ENCODE results near the gene GRIK4.

GRIK4 gene

GRCh38 chr11:120904116-120904515 lies 392.6 kb downstream of the GRIK4 start:
- DNase-seq, result no peak

GRCh38 chr11:120906766-120907165 lies 395.2 kb downstream of the GRIK4 start:
- no peak for DNase-seq

GRCh38 chr11:120907971-120908370 lies 396.4 kb downstream of the GRIK4 start:
- no peak for DNase-seq

GRCh38 chr11:120908461-120909181 lies 397.1 kb downstream of the GRIK4 start:
- no peak for DNase-seq

- DNase-seq, result no peak
These were observed 398.3 kb downstream of the GRIK4 start for GRCh38 chr11:120909676-120910416.

- DNase-seq, result no peak
These were observed 400.4 kb downstream of the GRIK4 start for GRCh38 chr11:120911943-120912342.

- peak; percentile 43 for DNase-seq
These were observed 401.0 kb downstream of the GRIK4 start for GRCh38 chr11:120912504-120912903.

- DNase-seq, result no peak
These were observed 401.4 kb downstream of the GRIK4 start for GRCh38 chr11:120912915-120913314.

- no peak for DNase-seq
These were observed 402.5 kb downstream of the GRIK4 start for GRCh38 chr11:120914021-120914420.

GRCh38 chr11:120914601-120915000 lies 403.1 kb downstream of the GRIK4 start:
- DNase-seq, result no peak

- no peak for DNase-seq
These were observed 406.2 kb downstream of the GRIK4 start for GRCh38 chr11:120917559-120918239.

- DNase-seq, result no peak
These were observed 406.7 kb downstream of the GRIK4 start for GRCh38 chr11:120918257-120918656.

- DNase-seq, result no peak
These were observed 407.5 kb downstream of the GRIK4 start for GRCh38 chr11:120919045-120919444.

GRCh38 chr11:120919566-120919965 lies 408.0 kb downstream of the GRIK4 start:
- no peak for DNase-seq

- no peak for DNase-seq
These were observed 412.4 kb downstream of the GRIK4 start for GRCh38 chr11:120923866-120924508.

- DNase-seq, result no peak
These were observed 414.4 kb downstream of the GRIK4 start for GRCh38 chr11:120925944-120926343.

GRCh38 chr11:120928627-120929026 lies 417.1 kb downstream of the GRIK4 start:
- DNase-seq, result no peak

- no peak for DNase-seq
These were observed 417.5 kb downstream of the GRIK4 start for GRCh38 chr11:120929090-120929489.

- DNase-seq, result peak; percentile 70
These were observed 418.2 kb downstream of the GRIK4 start for GRCh38 chr11:120929664-120930154.

GRCh38 chr11:120931057-120931779 lies 419.7 kb downstream of the GRIK4 start:
- no peak for DNase-seq

GRCh38 chr11:120932305-120932915 lies 420.9 kb downstream of the GRIK4 start:
- no peak for DNase-seq

GRCh38 chr11:120936356-120936755 lies 424.8 kb downstream of the GRIK4 start:
- no peak for DNase-seq
